GM18861 (cell line): ENCODE data around the gene GRIK3.
"Not testable (repeated sequence)": the region's sequence is repeated elsewhere in the genome, so short reads cannot be mapped to it uniquely, and the experiment has no call there.

Experiments
- ATAC-seq: cut with Tn5 transposase; IDR thresholded peaks from one replicate; pipeline ENCODE4 v1.9.1; 2021; ENCODE audit not compliant: unreplicated experiment

The GRIK3 gene

GRCh38 chr1:36771240-36771639, 263.1 kb downstream of the GRIK3 start:
- ATAC-seq, result no peak

- ATAC-seq, result no peak
These were observed 264.2 kb downstream of the GRIK3 start for GRCh38 chr1:36769886-36770830.

- ATAC-seq, result no peak
These were observed 265.7 kb downstream of the GRIK3 start for GRCh38 chr1:36768486-36769178.

- ATAC-seq, result not testable (repeated sequence)
These were observed 266.9 kb downstream of the GRIK3 start for GRCh38 chr1:36767429-36767828.

- ATAC-seq, result no peak
These were observed 267.8 kb downstream of the GRIK3 start for GRCh38 chr1:36766481-36766880.

GRCh38 chr1:36765785-36766300, 268.5 kb downstream of the GRIK3 start:
- no peak for ATAC-seq

- ATAC-seq, result no peak
These were observed 269.5 kb downstream of the GRIK3 start for GRCh38 chr1:36764798-36765197.

- no peak for ATAC-seq
These were observed 270.5 kb downstream of the GRIK3 start for GRCh38 chr1:36763771-36764170.

GRCh38 chr1:36762174-36762573, 272.1 kb downstream of the GRIK3 start:
- no peak for ATAC-seq

- ATAC-seq, result no peak
These were observed 273.2 kb downstream of the GRIK3 start for GRCh38 chr1:36761113-36761512.

- ATAC-seq, result no peak
These were observed 274.2 kb downstream of the GRIK3 start for GRCh38 chr1:36760081-36760480.

- ATAC-seq, result no peak
These were observed 275.0 kb downstream of the GRIK3 start for GRCh38 chr1:36759355-36759754.

GRCh38 chr1:36755303-36756230, 278.7 kb downstream of the GRIK3 start:
- no peak for ATAC-seq

GRCh38 chr1:36754366-36754765, 279.9 kb downstream of the GRIK3 start:
- no peak for ATAC-seq

GRCh38 chr1:36753451-36753850, 280.9 kb downstream of the GRIK3 start:
- ATAC-seq, result no peak

- ATAC-seq, result no peak
These were observed 281.4 kb downstream of the GRIK3 start for GRCh38 chr1:36752891-36753361.

- ATAC-seq, result no peak
These were observed 281.9 kb downstream of the GRIK3 start for GRCh38 chr1:36752431-36752830.

- no peak for ATAC-seq
These were observed 282.8 kb downstream of the GRIK3 start for GRCh38 chr1:36751525-36751924.

GRCh38 chr1:36748466-36748865, 285.8 kb downstream of the GRIK3 start:
- no peak for ATAC-seq
